Activated CD8-positive, alpha-beta memory T cell treated with anti-CD3 and anti-CD28 coated beads, Interleukin-2, amount 50 U/mL, for 24 hours (primary cell): ENCODE data around the gene HAL.

Experiments
- DNase-seq: peaks from one replicate; pipeline ENCODE4 v3.0.0-alpha.2; 2020; ENCODE audit errors: extremely low read depth

HAL gene

GRCh38 chr12:95940514-95940913 lies 55.6 kb downstream of the HAL start:
- no peak for DNase-seq
